SK-N-MC (cell line): Measurements from ENCODE around the gene XRN2.
A peak's percentile ranks its signal among the peaks of the same experiment; 100 is the strongest.

Experiments used
- DNase-seq: peaks from one replicate; pipeline ENCODE4 v3.0.0-alpha.2; 2011; ENCODE audit warnings: low read depth, low spot score
- H3K27ac ChIP-seq: fragments of 200-600 bp; sonication (generic); 2 replicates; pipeline ENCODE4 v1.5.1; 2016; ENCODE audit warnings: mixed run types
- H3K36me3 ChIP-seq: fragments of 200-600 bp; sonication (generic); 2 replicates; pipeline ENCODE4 v1.6.1; 2017; ENCODE audit warnings: antibody characterized with exemption, low read length, mixed read lengths; ENCODE audit not compliant: insufficient read depth
- H3K4me3 ChIP-seq: fragments of 200-600 bp; sonication (generic); 2 replicates; pipeline ENCODE4 v1.5.1; 2016
- H3K9ac ChIP-seq: fragments of 200-600 bp; sonication (generic); 2 replicates; pipeline ENCODE4 v1.8.0; 2017; ENCODE audit warnings: mixed run types, mixed read lengths; ENCODE audit not compliant: insufficient read length
- H3K9me3 ChIP-seq: fragments of 200-600 bp; sonication (generic); 2 replicates; pipeline ENCODE4 v1.6.1; 2017; ENCODE audit warnings: low read depth, mild to moderate bottlenecking, antibody characterized with exemption, low read length, moderate library complexity, mixed read lengths
- EZH2 ChIP-seq: fragments of 200-600 bp; sonication (generic); IDR thresholded peaks from one replicate; pipeline ENCODE4 v1.6.1; 2017; ENCODE audit warnings: antibody characterized with exemption
- FOXP2 ChIP-seq: optimal IDR thresholded peaks from 2 replicates; pipeline ENCODE3; 2011; ENCODE audit warnings: mild to moderate bottlenecking, moderate library complexity; ENCODE audit not compliant: insufficient read depth; ENCODE audit errors: extremely low read length, control extremely low read depth
- POLR2AphosphoS5 ChIP-seq: IDR thresholded peaks from 2 replicates; pipeline ENCODE4 v1.6.1; 2012; ENCODE audit warnings: mild to moderate bottlenecking, low read depth, low read length, borderline replicate concordance

Gene XRN2

GRCh38 chr20:21303061-21303871 is at the start of gene XRN2:
Gene XRN2, plus strand, starts transcription at chr20:21303331. Its CDS starts 68 bp downstream, at chr20:21303399.
- TF ChIP-seq EZH2 (no peak), FOXP2 (peak; percentile 10), POLR2AphosphoS5 (peak; percentile 94)
- Histone ChIP-seq H3K36me3 (peaks cover 29% of the 10 kb centered on the region), H3K27ac (peak within 1 kb of the TSS; percentile 96)

GRCh38 chr20:21257192-21257591 is 45.9 kb upstream of the XRN2 start:
- Histone ChIP-seq H3K27ac (no peak overlapping the region), H3K9me3 (no peaks in the 10 kb centered on the region), H3K9ac (no peak overlapping the region), H3K4me3 (no peak overlapping the region), H3K36me3 (no peaks in the 10 kb centered on the region)
- no peak for TF ChIP-seq POLR2AphosphoS5
- TF ChIP-seq EZH2: no peak
- TF ChIP-seq FOXP2: no peak
- DNase-seq: no peak

More at GRCh38 chr20:21303061-21303871, at the start of gene XRN2:
- peak within 1 kb of the TSS; percentile 94 for H3K4me3 ChIP-seq
- H3K9me3 ChIP-seq: no peaks in the 10 kb centered on the region
- peak; percentile 79 for DNase-seq
- peak within 1 kb of the TSS; percentile 97 for H3K9ac ChIP-seq

GRCh38 chr20:21258411-21258810 is 44.7 kb upstream of the XRN2 start:
- H3K9me3 ChIP-seq: no peaks in the 10 kb centered on the region
- TF ChIP-seq POLR2AphosphoS5 (no peak), FOXP2 (no peak), EZH2 (no peak)
- no peak overlapping the region for H3K4me3 ChIP-seq
- DNase-seq: no peak
- H3K36me3 ChIP-seq: no peaks in the 10 kb centered on the region
- H3K27ac ChIP-seq: no peak overlapping the region
- no peak overlapping the region for H3K9ac ChIP-seq

- Histone ChIP-seq H3K4me3 (no peak overlapping the region), H3K36me3 (no peaks in the 10 kb centered on the region), H3K9ac (no peak overlapping the region), H3K9me3 (no peaks in the 10 kb centered on the region), H3K27ac (no peak overlapping the region)
- no peak for DNase-seq
- TF ChIP-seq POLR2AphosphoS5: no peak
- no peak for TF ChIP-seq FOXP2
- TF ChIP-seq EZH2: no peak
Measured at GRCh38 chr20:21259346-21259745, 43.8 kb upstream of the XRN2 start.

GRCh38 chr20:21262812-21263211 is 40.3 kb upstream of the XRN2 start:
- DNase-seq: no peak
- TF ChIP-seq FOXP2 (no peak), POLR2AphosphoS5 (no peak), EZH2 (no peak)
- Histone ChIP-seq H3K9me3 (no peaks in the 10 kb centered on the region), H3K36me3 (no peaks in the 10 kb centered on the region), H3K27ac (no peak overlapping the region), H3K4me3 (no peak overlapping the region), H3K9ac (no peak overlapping the region)

GRCh38 chr20:21265261-21266190 is 37.6 kb upstream of the XRN2 start:
- TF ChIP-seq POLR2AphosphoS5 (no peak), EZH2 (no peak), FOXP2 (no peak)
- Histone ChIP-seq H3K9ac (no peak overlapping the region), H3K27ac (no peak overlapping the region), H3K36me3 (no peaks in the 10 kb centered on the region), H3K9me3 (no peaks in the 10 kb centered on the region), H3K4me3 (no peak overlapping the region)
- DNase-seq: no peak

- Histone ChIP-seq H3K9ac (no peak overlapping the region), H3K4me3 (no peak overlapping the region), H3K27ac (no peak overlapping the region), H3K9me3 (no peaks in the 10 kb centered on the region), H3K36me3 (no peaks in the 10 kb centered on the region)
- no peak for TF ChIP-seq POLR2AphosphoS5
- no peak for TF ChIP-seq FOXP2
- TF ChIP-seq EZH2: no peak
- no peak for DNase-seq
Measured at GRCh38 chr20:21266191-21266536, 37.0 kb upstream of the XRN2 start.

- DNase-seq: no peak
- TF ChIP-seq EZH2 (no peak), POLR2AphosphoS5 (no peak), FOXP2 (no peak)
- Histone ChIP-seq H3K9ac (no peak overlapping the region), H3K9me3 (no peaks in the 10 kb centered on the region), H3K27ac (no peak overlapping the region), H3K4me3 (no peak overlapping the region), H3K36me3 (no peaks in the 10 kb centered on the region)
Measured at GRCh38 chr20:21269772-21270171, 33.4 kb upstream of the XRN2 start.
